Transverse colon (tissue), 4 donors: Measurements from ENCODE around the gene ZNF384.

Experiments
- CTCF ChIP-seq, 5 experiments: fragments of 200-600 bp in 3 of 5; fragments of 450-650 bp in 2 of 5; sonication (generic) in 3 of 5; IDR thresholded peaks; 1 replicate in 2 of 5; 2 replicates in 3 of 5; pipeline ENCODE4 v1.5.1; 2016 to 2017; ENCODE audit warnings: antibody characterized with exemption in 5 of 5, inconsistent platforms in 3 of 5, mild to moderate bottlenecking in 2 of 5, moderate library complexity in 1 of 5
- EP300 ChIP-seq: sonication (generic); formaldehyde crosslinking; IDR thresholded peaks from one replicate; pipeline ENCODE4 v1.6.1; 2017; ENCODE audit warnings: antibody characterized with exemption, low read depth
- POLR2A ChIP-seq: fragments of 450-650 bp; IDR thresholded peaks from one replicate; pipeline ENCODE4 v1.6.1; 2016; ENCODE audit warnings: antibody characterized with exemption, mild to moderate bottlenecking, moderate library complexity
- POLR2AphosphoS5 ChIP-seq, 3 donors: sonication (generic); formaldehyde crosslinking; IDR thresholded peaks; one replicate each; pipeline ENCODE4 v1.6.1; 2016; ENCODE audit warnings: antibody characterized with exemption in 3 of 3

GRCh38 chr12:6698352-6699046 lies 9.3 kb upstream of the ZNF384 start:
- TF ChIP-seq CTCF (IDR thresholded peaks at IDR 0.05) (no peak), EP300 (no peak), POLR2A (no peak), POLR2AphosphoS5 (IDR thresholded peaks at IDR 0.05) (no peak)
